ENCODE results near the gene HPN.

The HPN gene

DNA sequence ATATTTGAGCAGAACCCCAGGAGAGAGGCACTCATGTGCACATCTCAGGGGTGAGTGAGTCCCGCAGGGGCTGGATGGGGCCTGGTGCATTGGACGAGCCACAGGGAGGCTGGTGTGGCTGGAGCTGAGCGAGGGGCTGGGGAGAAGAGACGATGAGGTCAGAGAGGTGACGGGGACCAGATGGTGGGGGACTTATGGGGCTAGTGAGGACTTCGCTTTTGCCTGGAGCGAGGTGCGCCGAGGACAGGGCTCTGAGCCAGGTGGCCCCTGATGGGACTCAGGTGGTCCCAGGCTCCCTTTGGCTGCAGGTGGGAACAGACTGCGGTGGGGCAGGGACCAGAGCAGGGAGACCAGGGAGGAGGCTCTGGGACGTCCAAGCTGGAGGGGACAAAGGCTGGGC lies 67.2 kb downstream of the HPN start:
- FAIRE-seq = no peak

DNA sequence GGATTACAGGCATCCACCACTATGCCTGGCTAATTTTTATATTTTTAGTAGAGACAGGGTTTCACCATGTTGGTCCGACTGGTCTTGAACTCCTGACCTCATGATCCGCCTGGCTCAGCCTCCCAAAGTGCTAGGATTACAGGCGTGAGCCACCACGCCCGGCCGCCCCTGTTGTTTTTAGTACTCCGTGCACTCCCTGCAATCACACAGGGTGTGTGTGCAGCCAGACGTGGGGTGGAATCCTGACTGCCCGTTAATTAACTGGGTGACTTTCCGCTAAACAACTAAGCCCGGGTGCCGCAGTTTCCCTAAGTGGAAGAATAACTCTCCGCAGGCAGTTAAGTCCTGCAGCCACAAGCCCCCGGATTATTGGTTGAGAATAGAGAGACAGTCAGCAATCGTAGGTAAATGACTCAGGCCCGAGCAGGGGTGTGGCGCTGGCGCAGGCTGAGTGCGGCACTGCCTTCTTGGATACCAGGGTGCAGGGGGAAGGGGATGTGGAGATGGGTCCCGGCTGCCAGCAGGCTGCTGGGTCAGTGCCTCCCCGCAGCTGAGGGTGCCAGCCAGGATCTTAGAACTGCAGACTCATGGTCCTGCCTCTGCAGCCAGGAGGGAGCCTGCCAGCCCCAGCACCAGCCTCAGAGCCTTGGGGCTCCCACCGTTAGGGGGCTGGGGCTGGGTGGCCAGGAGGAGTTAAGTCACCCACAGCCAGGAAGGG lies 68.0 kb downstream of the HPN start:
- FAIRE-seq = no peak

DNA sequence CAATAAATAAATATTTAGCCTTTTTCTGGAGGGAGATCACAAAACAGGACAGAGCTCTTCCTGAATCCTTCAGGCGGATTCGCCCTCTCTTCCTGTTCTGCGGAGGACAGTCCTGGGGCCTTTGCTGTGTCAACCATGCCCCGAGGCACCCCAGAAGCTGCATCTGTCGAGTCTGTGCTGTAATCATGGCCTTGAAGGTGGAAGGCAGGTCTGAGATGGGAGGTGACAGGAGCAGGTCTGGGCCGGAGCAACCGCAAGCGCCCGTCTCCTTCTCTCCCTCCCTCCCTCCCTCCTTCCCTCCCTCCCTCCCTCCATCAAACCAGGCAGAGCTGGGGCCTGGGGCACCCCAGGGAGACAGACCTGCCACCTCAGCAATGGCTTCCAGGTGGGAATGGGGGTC lies 69.5 kb downstream of the HPN start:
- no peak for FAIRE-seq

DNA sequence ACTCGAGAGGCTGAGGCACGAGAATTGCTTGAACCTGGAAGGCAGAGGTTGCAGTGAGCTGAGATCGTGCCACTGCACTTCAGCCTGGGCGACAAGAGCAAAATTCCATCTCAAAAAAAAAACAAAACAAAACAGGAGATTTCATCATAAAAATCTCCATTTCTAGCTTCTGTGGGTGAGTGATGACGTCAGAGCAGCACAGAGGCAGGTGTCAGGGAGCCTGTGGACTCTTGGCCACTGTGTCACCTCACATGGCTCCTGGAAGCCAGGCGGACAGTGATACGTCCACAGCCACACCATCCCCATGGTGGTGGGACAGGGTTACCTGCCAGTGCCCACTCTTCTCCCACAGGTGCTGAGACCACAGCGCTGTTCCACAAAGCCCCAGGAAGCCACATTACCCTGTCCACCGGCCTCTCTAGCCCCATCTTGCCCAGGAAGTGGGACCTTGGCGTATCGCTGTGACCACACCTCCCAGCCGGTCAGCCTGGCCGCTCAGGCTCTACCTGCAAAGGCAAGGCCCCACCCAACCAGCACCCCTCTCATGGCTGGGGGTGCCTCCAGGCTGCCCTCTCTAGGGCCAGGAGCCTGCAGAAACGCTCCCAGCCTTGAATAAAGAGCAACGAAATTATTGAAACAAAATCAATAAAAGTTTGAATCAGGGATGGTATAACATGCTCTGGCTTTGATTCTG lies 71.6 kb downstream of the HPN start:
- FAIRE-seq = no peak

DNA sequence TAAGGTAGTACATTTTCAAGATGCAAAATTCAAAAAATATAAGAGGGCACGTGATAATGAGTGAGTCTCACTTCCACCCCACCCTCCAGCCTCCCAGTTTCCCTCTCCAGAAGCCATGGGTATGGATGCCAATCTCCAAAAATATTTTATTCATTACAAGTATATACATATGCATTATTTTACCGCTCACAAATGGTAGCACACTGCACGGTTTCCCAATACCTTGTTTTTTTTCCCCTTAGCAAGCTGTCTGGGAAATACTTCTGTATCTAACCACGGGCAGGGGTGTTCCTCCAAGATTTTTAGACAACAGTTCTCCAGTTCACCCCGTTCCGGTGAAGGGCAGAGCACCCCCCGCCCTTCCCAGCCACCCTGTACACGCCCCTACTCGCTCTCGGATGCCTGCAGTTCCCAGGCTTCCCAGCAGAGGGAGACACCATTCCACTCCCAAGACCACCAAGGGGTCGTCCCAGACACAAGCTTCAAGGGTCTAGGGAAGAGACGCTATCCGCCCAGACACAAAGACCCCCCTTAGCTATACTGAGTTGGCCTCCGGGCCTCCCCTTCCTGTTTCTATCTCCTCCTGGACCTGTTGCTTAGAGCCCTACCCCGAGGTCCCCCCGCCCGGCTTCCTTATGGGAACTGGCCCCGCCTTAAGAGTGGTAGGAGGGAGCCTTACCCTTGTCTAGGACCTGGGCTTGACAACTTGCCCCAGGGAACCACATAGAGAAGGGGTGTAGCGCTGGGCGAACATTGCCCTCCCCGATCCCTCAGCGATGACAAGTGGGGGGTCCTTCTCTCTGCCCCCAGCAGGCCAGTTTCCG lies 73.0 kb downstream of the HPN start:
- FAIRE-seq = no peak

DNA sequence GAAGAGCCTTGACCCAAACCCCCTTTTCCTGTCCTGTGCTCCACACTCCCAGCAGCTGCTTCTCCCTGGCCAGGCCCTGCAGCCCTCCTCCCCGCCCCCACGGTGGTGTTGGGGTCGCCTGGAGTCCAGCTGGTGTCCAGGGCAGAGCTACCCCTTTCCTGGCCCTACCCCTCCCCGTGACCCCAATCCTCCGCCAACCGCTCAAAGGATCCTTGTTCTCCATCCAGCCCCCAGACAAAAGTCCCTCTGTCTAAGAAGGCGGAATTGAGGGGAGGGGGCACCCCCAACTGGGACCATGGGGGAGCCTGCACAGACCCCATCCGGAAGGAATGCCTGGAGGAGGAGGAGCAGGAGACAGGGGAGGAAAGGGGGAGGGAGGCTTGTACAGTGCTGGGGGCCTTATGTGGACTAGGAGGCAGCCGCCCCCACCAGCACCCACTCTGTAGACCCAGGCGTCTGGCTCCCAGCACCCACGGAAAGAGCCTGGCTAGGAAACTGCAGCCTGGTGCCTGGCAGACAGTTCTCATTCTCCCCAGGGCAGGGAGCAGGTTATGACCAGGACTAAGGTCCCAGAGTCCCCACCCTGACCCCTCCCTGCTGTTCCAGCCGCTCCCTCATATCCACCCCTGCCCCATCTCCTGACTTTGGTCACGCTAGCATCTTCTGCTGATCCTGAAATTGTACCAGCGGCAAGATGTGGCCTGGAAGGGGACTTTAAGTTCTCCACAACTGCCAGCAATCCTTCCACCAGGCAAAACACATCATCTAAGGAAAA lies 73.8 kb downstream of the HPN start, which contains the start of gene FXYD3:
FXYD3 (plus strand) TSS at position 647 of the 775 bp plus-strand sequence. CDS start 3,554 bp downstream, outside the sequence.
- no peak for FAIRE-seq
